Measurements from ENCODE around the gene NEK6. TPM values are rescaled to one million over a fixed set of nuclear protein-coding genes. Genes with fewer than 3 reads are reported as not detected.

The NEK6 gene
- total and polyA plus RNA-seq, 7 experiments from 2014 or later = 0.43 to 32.8 (median 2.3) TPM

DNA sequence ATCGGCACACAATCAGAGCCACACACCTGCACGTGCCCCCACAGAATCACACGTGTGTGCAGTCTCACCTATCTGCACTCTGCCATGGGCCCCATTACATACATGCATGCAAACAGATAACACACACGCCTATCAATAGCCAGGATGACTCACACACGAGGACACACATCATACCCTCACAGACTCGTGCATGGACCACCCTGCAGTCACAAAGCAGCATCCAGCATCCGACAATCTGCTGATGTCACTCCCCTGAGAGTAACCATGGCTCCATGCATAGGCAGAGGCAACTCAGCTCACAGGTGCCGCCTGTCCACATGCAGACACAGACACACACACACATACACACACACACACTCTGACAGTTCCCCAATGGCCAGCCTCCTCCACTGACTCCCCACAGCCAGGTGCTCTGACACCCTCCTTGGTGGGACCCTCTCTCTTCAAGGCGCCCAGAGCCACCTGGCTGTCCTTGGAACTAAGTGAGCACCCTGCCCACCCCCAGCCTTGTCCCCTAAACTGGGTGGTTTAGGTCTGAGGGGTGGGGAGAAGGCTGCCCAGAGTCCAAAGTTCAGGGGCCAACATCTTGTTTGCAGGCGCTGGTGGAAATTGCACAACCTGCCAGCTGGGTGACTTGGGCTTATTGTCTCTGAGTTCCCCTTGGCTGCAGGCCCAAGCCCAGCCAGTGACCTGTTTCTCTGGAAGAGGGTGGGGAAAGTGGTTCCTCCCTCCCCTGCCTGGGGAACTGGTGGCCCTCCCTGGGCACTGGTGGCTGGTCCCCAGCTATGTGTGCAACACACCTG, 34.6 kb upstream of the NEK6 start:
- POLR2A ChIA-PET = no interaction called here

DNA sequence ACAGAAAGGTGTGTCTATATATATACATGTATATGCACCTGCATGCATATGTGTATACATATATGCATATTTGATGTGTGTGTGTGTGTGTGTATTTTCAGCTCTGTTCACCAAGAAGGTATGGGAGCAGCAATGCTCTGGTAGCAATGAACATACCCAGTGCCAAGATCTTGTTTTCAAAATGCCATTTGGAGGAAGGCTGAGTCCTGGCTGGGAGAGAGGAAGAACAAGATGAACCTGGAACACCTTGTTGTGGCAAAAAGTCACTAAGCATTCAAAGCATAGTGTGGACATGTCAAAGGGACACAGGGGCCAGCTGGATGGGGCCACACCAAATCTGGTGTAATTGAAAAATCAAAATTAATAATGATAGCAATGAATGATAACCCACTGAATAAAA, 31.8 kb upstream of the NEK6 start:
- peaks cover 0 to 18% (median 0%) of the 10 kb centered on the region in 7 donors for H3K4me1 Mint-ChIP-seq
- ATAC-seq (no peak), DNase-seq (no peak)
- H3K27ac ChIP-seq (ENCODE audit: low read depth, low read length) = no peak overlapping the region
- no peaks in the 10 kb centered on the region for H3K4me1 ChIP-seq (ENCODE audit: control insufficient read depth in 2 of 2, insufficient read depth in 2 of 2, low read length in 2 of 2)
- peaks cover 0 to 16% (median 0%) of the 10 kb centered on the region in 5 donors for H3K27me3 Mint-ChIP-seq
- intact Hi-C loops (cut with micrococcal nuclease) = no loop called here
- no peak overlapping the region for H3K4me3 ChIP-seq (ENCODE audit: low read length)
- H3K9me3 ChIP-seq (ENCODE audit: control insufficient read depth in 2 of 3, low read length in 3 of 3) = no peaks in the 10 kb centered on the region
- ChIA-PET POLR2A (no interaction called here), CTCF (no interaction called here)
- no peaks in the 10 kb centered on the region for H3K27me3 ChIP-seq (ENCODE audit: control insufficient read depth in 2 of 2, insufficient read depth in 2 of 2, low read length in 2 of 2)
- peaks cover 0 to 5% (median 0%) of the 10 kb centered on the region in 11 donors for H3K9me3 Mint-ChIP-seq
- H3K36me3 ChIP-seq (ENCODE audit: control insufficient read depth in 2 of 3, insufficient read depth in 3 of 3, low read length in 3 of 3) = no peaks in the 10 kb centered on the region
- H3K27ac Mint-ChIP-seq = no peak overlapping the region
- no peaks in the 10 kb centered on the region for H3K36me3 Mint-ChIP-seq
- H3K4me3 Mint-ChIP-seq = no peak overlapping the region

More for the DNA sequence above, 34.6 kb upstream of the NEK6 start:
- Mint-ChIP-seq H3K9me3 (peaks cover 0 to 5% (median 0%) of the 10 kb centered on the region in 11 donors), H3K4me3 (no peak overlapping the region), H3K4me1 (peaks cover 0 to 26% (median 0%) of the 10 kb centered on the region in 7 donors), H3K36me3 (no peaks in the 10 kb centered on the region), H3K27ac (no peak overlapping the region), H3K27me3 (peaks cover 0 to 19% (median 0%) of the 10 kb centered on the region in 5 donors)
- Histone ChIP-seq H3K36me3 (ENCODE audit: control insufficient read depth in 2 of 3, insufficient read depth in 3 of 3, low read length in 3 of 3) (no peaks in the 10 kb centered on the region), H3K27ac (ENCODE audit: low read depth, low read length) (no peak overlapping the region), H3K4me1 (ENCODE audit: control insufficient read depth in 2 of 2, insufficient read depth in 2 of 2, low read length in 2 of 2) (peaks cover 0 to 12% of the 10 kb centered on the region in 2 donors), H3K27me3 (ENCODE audit: control insufficient read depth in 2 of 2, insufficient read depth in 2 of 2, low read length in 2 of 2) (no peaks in the 10 kb centered on the region), H3K9me3 (ENCODE audit: control insufficient read depth in 2 of 3, low read length in 3 of 3) (no peaks in the 10 kb centered on the region), H3K4me3 (ENCODE audit: low read length) (no peak overlapping the region)
- ATAC-seq (peak; percentile 64), DNase-seq (no peak)
- CTCF ChIA-PET = no interaction called here
- intact Hi-C loops (cut with micrococcal nuclease) = no loop called here

DNA sequence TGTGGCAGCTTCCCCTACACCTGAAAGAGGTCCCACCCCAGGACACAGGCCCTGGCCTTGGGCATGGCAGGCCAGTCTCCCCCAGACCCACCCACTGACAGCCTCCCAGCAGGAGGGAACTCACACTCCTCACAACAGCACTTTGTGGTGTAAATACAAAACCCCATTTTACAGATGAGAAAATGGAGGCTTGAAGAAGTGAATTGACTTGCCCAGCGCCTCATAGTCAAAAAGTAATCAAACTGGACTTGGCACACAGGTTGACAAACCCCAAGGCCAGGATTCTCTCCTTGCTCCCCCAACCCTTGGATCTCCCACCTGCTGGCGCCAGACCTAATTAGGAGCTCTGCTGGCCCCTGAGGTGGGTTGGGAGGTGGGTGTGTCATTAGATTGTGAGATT, 29.2 kb upstream of the NEK6 start:
- Histone ChIP-seq H3K4me1 (ENCODE audit: control insufficient read depth in 2 of 2, insufficient read depth in 2 of 2, low read length in 2 of 2) (no peaks in the 10 kb centered on the region), H3K27me3 (ENCODE audit: control insufficient read depth in 2 of 2, insufficient read depth in 2 of 2, low read length in 2 of 2) (no peaks in the 10 kb centered on the region), H3K9me3 (ENCODE audit: control insufficient read depth in 2 of 3, low read length in 3 of 3) (no peaks in the 10 kb centered on the region), H3K4me3 (ENCODE audit: low read length) (no peak overlapping the region), H3K36me3 (ENCODE audit: control insufficient read depth in 2 of 3, insufficient read depth in 3 of 3, low read length in 3 of 3) (no peaks in the 10 kb centered on the region), H3K27ac (ENCODE audit: low read depth, low read length) (no peak overlapping the region)
- Mint-ChIP-seq H3K27me3 (peaks cover 0 to 23% (median 0%) of the 10 kb centered on the region in 5 donors), H3K4me3 (no peak overlapping the region), H3K9me3 (peaks cover 0 to 7% (median 0%) of the 10 kb centered on the region in 11 donors), H3K4me1 (peaks cover 0 to 8% (median 0%) of the 10 kb centered on the region in 7 donors), H3K27ac (no peak overlapping the region), H3K36me3 (no peaks in the 10 kb centered on the region)
- DNase-seq = no peak
- ChIA-PET CTCF (no interaction called here), POLR2A (no interaction called here)
- ATAC-seq = no peak
- intact Hi-C loops (cut with micrococcal nuclease) = no loop called here

DNA sequence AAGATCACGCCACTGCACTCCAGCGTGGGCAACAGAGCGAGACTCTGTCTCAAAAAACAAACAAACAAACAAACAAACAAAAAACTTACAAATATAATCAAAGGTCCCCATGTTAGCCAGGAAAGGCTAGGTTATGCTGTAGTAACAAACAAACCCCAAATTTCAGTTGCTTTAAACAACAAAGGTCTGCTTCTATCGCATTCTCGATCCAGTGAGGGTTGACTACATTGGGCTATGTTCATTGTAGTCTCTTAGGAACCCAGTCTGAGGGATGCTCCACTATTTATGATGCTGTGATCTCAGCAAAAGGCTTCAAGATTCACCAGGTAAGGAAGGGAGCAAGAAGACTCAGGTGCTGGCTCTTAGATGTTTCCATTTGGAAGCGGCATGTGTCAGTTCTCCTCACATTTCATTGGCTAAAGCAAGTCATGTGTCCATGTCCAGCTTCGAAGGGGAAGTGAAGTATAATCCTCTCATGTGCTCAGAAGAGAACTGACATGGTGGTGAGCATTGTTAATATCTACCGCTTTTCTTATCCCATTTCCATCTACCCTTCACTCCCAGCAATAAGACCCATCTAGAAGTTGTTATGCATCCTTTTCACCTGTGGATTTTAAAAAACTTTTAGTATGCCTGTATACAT, 26.5 kb upstream of the NEK6 start:
- intact Hi-C loops (cut with micrococcal nuclease) = no loop called here
- peaks cover 0 to 21% (median 0%) of the 10 kb centered on the region in 5 donors for H3K27me3 Mint-ChIP-seq
- no peak overlapping the region for H3K4me3 Mint-ChIP-seq

DNA sequence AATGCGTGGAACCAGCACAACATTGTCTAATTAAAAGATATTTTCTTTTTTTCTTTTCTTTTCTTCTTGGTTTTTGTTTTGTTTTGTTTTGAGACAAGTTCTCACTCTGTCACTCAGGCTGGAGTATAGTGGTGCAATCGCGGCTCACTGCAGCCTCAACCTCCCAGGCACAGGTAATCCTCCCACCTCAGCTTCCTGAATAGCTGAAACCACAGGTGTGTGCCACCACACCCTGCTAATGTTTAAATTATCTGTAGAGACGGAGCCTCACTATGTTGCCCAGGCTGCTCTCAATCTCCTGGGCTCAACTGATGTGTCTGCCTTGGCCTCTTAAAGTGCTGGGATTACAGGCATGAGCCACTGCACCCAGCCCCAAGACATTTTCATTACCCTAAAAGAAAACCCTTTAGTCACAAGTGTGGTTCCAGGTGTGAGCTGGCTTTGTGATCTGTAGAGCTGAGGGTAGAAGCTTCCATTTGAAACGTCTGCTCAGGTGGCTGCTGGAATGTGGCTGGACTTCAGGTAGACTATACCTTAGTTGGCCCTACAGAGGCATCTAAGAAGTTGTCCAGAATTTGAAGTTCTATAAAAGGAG, 19.1 kb upstream of the NEK6 start:
- Mint-ChIP-seq H3K4me1 (peaks cover 0 to 41% (median 9%) of the 10 kb centered on the region in 7 donors), H3K4me3 (peak overlapping the region in 1 of 10 donors; percentile 66), H3K36me3 (peaks cover 0 to 2% (median 0%) of the 10 kb centered on the region in 5 donors), H3K27ac (peak overlapping the region in 1 of 9 donors; percentile 9), H3K9me3 (peaks cover 0 to 11% (median 2%) of the 10 kb centered on the region in 11 donors), H3K27me3 (peaks cover 10 to 32% (median 13%) of the 10 kb centered on the region in 5 donors)
- H3K27me3 ChIP-seq (ENCODE audit: control insufficient read depth in 2 of 2, insufficient read depth in 2 of 2, low read length in 2 of 2) = no peaks in the 10 kb centered on the region
- peaks cover 0 to 18% of the 10 kb centered on the region in 2 donors for H3K4me1 ChIP-seq (ENCODE audit: control insufficient read depth in 2 of 2, insufficient read depth in 2 of 2, low read length in 2 of 2)
- DNase-seq = no peak
- no peaks in the 10 kb centered on the region for H3K36me3 ChIP-seq (ENCODE audit: control insufficient read depth in 2 of 3, insufficient read depth in 3 of 3, low read length in 3 of 3)
- no peak overlapping the region for H3K27ac ChIP-seq (ENCODE audit: low read depth, low read length)
- POLR2A ChIA-PET = no interaction called here
- CTCF ChIA-PET = interaction anchor here (0.6 kb wide), 1 partner anchor 1247 kb away, joined by 9 read pairs; no protein-coding TSS in a partner anchor
- ATAC-seq = no peak
- intact Hi-C loops (cut with micrococcal nuclease) = no loop called here
- no peak overlapping the region for H3K4me3 ChIP-seq (ENCODE audit: low read length)
- no peaks in the 10 kb centered on the region for H3K9me3 ChIP-seq (ENCODE audit: control insufficient read depth in 2 of 3, low read length in 3 of 3)

More for the DNA sequence above, 26.5 kb upstream of the NEK6 start:
- DNase-seq (no peak), ATAC-seq (no peak)
- ChIA-PET POLR2A (no interaction called here), CTCF (no interaction called here)
- H3K36me3 ChIP-seq (ENCODE audit: control insufficient read depth in 2 of 3, insufficient read depth in 3 of 3, low read length in 3 of 3) = no peaks in the 10 kb centered on the region
- no peaks in the 10 kb centered on the region for H3K27me3 ChIP-seq (ENCODE audit: control insufficient read depth in 2 of 2, insufficient read depth in 2 of 2, low read length in 2 of 2)
- no peaks in the 10 kb centered on the region for H3K4me1 ChIP-seq (ENCODE audit: control insufficient read depth in 2 of 2, insufficient read depth in 2 of 2, low read length in 2 of 2)
- Mint-ChIP-seq H3K4me1 (peaks cover 0 to 4% (median 0%) of the 10 kb centered on the region in 7 donors), H3K36me3 (no peaks in the 10 kb centered on the region), H3K9me3 (peaks cover 0 to 12% (median 4%) of the 10 kb centered on the region in 11 donors), H3K27ac (no peak overlapping the region)
- no peak overlapping the region for H3K27ac ChIP-seq (ENCODE audit: low read depth, low read length)
- H3K4me3 ChIP-seq (ENCODE audit: low read length) = no peak overlapping the region
- no peaks in the 10 kb centered on the region for H3K9me3 ChIP-seq (ENCODE audit: control insufficient read depth in 2 of 3, low read length in 3 of 3)

DNA sequence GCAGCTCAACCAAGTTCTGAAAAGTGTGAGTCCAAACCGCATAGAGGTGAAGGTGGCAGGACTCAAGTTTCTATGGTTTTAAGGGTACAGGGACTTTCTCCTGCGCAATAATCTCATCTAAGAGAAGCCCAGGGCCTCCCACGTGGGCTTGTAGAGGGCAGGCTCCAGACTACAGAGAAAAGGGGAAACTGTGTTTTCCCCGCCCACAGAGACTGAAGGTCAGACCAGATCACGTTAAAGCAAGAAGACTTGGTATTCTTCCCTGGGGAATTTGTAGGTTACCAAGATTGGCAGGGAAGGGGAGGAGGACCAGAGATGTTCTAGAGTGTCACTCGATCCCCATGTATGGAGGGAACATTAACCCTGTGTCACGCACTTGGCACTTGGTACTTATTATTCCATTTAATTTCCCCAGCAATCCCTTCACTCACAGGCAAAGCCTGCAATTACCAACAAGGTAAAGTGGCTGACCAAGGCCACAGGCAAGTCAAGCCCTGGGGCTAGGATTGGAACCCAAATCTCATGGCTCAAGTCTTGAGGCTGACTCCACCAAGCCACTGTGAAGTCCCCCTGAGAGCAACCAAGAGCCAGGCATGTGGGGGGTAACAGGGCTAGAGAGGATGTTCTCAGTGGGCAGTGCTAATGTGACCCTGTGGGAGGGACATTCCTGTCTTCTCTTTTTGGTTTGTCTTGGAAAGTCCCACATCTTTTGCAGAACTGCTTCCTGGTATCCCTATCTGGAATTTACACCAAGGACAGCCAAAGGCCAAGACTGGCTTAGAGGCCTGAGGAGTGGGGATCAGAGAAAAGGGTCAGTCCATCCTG, 18.3 kb upstream of the NEK6 start:
- H3K36me3 ChIP-seq (ENCODE audit: control insufficient read depth in 2 of 3, insufficient read depth in 3 of 3, low read length in 3 of 3) = no peaks in the 10 kb centered on the region
- no peaks in the 10 kb centered on the region for H3K27me3 ChIP-seq (ENCODE audit: control insufficient read depth in 2 of 2, insufficient read depth in 2 of 2, low read length in 2 of 2)
- POLR2A ChIA-PET = no interaction called here
- no peak for DNase-seq
- peaks cover 0 to 18% of the 10 kb centered on the region in 2 donors for H3K4me1 ChIP-seq (ENCODE audit: control insufficient read depth in 2 of 2, insufficient read depth in 2 of 2, low read length in 2 of 2)
- intact Hi-C loops (cut with micrococcal nuclease) = no loop called here
- peak overlapping the region in 1 of 10 donors; percentile 12 for H3K4me3 Mint-ChIP-seq
- no peak overlapping the region for H3K27ac Mint-ChIP-seq
- no peak overlapping the region for H3K27ac ChIP-seq (ENCODE audit: low read depth, low read length)
- H3K36me3 Mint-ChIP-seq = peaks cover 0 to 2% (median 0%) of the 10 kb centered on the region in 5 donors
- peaks cover 10 to 32% (median 15%) of the 10 kb centered on the region in 5 donors for H3K27me3 Mint-ChIP-seq
- no peak overlapping the region for H3K4me3 ChIP-seq (ENCODE audit: low read length)
- CTCF ChIA-PET = no interaction called here
- H3K4me1 Mint-ChIP-seq = peaks cover 0 to 41% (median 9%) of the 10 kb centered on the region in 7 donors
- no peaks in the 10 kb centered on the region for H3K9me3 ChIP-seq (ENCODE audit: control insufficient read depth in 2 of 3, low read length in 3 of 3)
- peaks cover 0 to 7% (median 2%) of the 10 kb centered on the region in 11 donors for H3K9me3 Mint-ChIP-seq
- peak; percentile 76 for ATAC-seq
